ENCODE data around the gene STMN1.

STMN1 gene

DNA sequence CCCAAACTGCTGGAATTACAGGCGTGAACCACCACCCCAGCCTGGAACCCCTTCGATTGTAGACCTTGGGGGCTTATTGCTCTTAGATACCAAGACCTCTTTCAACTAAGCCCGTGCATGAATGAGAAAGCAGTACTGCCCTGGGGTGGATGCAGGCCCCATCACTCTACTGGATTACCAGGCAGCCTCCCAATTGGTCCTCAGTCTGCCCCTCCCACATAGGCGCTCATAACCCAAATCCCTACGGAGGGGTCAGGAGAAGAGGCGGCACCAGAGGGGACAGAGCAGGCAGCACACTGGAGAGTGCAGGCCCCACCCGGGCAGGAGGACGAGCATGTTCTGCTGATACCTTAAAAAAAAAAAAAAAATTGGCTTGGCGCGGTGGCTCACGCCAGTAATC, 12.4 kb upstream of the STMN1 start:
- DNase-seq: no peak

DNA sequence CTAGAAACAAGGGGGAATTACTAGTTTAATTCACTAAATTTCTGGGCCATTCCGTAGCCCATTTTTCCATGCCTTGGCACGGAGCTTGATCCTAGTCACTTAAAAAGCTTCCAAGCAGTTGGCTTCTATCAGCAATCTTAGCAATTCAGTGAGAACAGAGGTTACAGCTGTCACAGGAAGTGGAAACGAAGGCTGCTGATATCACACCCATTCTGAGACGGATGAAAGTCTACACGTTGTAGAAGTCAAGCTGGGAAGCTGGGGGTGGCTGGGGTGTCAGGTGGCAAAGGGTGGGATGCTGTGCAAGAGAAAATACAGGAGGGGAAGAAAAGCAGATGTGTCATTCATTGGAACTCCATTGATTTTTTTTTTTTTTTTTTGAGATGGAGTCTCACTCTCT, 11.8 kb upstream of the STMN1 start:
- no peak for DNase-seq

DNA sequence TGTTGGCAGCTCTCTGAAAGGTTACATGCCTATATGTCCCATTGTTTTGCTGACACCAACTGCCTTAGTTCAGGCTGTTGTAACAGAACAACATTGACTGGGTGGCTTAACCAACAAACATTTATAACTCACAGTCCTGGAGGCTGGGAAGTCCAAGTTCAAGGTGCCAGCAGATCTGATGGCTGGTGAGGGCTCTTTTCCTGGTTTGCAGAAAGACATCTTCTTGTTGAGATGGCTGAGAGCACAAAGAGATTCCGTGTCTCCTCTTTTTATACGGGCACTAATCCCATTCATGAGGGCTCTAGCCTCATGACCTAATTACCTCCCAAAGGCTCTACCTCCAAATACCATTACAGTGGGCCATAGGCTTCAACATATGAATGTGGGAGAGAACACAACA, 10.2 kb upstream of the STMN1 start:
- DNase-seq: no peak

DNA sequence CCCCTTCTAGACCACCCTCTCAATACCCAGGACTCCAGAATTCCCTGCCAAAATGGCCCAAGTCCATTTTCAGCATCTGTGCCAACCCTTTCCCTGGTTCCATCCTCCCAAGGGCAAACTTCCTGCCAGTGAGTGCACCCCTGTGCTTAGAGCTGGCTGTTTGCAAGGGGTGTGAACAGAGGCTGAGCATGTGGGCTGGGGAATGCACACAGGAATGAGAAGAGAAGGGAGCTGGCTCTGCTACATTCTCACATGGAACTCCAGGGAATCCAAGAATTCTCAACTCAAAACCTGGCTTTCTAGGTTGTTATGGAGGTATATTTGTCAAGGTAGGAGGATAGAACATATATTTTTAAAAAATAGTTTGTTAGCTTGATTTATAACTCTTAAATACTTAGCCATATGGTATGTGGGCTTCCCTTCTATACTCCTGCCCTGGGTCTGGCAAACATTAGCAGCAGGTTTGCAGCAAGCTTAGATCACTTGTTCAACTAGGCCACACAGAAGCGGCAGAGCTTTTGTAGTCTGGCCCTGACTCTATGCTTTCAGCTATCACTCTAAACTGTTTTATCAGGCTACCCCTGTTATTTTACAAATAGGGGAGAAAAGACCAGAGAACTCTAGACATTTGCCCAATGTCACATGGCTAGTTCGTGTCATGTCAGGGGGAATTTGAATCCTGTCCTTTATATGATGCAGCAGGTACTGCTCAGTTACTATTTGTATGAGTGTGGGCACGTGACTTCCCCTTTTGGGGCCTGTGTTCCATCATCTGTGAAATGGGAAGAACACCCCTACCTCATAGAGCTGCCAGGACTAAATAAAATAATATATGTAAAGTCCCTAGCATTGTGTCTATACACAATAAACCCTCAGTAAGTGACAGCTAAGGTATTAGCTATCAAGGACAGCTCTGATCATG, 8.1 kb upstream of the STMN1 start:
- DNase-seq: no peak

DNA sequence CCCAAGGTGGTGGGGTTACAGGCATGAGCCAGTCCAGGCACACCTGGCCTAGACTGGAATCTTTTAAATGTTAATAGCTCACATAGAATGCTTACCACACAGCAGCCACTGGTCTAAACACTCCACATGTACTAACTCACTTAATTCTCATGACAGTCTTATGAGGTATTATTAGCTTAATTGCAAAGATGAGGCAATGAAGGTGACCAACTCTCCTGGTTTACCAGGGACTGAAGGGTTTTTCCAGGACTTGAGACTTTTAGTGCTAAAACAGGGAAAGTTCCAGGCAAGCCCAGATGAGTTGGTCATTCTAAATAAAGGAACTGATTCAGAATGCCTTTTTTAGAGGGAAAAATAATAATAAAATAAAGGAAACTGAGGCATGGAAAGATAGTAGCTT, 7.0 kb upstream of the STMN1 start:
- no peak for DNase-seq

DNA sequence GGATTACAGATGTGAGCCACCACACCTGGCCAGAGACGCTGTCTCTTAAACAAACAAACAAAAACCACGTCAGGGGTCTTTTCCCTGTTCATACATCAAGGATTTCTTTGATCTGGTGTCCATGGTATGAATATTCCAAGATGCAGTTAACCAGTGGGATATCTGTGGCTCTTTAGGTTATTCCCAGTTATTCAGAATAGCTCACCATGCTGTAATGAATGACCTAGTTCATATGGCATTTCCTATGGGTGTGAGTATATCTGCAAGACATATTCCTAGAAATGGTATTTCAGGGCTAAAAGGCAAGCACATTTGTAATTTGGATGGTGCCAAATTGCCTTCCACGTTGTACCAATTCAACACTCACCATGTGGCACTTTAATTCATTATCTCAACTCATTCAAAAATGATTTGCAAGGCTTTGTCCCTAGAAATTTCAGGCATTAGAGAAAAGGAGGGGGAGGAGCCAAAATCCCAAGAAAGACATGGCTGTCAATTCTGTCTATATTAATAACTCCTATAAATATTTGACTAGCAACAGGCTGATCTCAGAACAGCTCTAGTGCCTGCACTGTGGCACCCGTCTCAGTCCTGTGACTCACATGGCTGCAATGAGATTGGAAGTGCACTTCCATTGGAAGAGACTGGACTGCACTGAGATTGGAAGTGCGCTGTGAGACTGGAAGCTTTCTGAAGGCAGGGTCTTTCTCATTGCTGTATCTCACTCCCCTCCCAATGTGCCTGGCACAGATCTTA, 6.0 kb upstream of the STMN1 start:
- DNase-seq: no peak

DNA sequence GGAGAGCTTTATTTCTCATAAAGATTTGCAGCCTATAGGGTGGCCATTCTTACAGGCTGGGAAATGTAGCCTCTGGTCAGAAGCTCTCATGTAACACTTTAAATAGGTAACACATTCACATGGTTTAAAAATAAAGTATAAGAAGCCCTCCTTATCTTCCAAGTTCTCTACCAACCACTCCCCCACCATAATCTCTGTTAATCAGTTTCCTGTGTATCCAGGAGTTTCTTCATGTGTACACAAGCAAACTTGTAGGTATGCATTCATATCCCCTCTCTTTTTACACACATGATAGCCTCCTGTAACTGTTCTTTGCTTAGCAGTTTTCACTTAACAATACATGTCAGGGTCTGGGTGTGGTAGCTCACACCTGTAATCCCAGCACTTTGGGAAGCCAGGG, 4.9 kb upstream of the STMN1 start:
- no peak for DNase-seq

DNA sequence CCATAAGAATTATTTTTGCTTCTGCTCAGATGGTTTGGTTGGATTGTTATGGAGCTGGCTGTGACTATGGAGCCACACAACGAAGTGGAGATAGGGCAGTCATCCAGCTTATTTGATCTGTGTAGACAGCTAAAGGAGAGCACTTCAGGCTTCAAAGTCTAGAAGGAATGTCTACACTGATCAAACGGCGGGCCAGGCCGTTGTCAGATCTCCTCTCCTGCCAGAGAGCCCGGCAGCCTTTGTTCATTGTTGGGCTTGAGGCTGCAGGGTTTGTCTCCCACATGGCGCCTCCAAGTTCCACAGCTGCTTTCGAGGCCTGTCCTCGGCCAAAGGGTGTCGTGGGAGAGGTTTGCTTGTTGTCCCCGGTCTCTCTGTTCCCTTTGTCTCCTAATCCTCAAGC, 2.8 kb upstream of the STMN1 start:
- DNase-seq: no peak

DNA sequence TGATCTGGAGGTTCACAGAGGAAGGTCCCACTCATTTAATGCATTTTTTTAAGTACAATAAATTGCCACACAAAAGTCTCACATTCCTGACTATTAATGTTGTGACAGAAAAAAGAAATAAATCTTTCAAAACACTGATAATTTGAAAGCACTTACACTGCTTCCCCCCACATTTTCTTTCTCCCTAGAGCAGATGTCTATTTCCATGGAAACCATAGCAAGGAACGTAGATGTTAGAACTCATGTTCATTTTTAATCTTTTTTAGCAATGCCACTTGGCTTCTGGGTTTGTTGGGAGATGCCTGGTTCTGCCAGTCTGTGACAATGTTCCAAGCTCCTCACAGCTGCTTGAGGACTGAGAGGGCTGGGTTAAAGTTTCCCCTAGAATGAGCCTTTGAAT, 1.9 kb upstream of the STMN1 start:
- no peak for DNase-seq

DNA sequence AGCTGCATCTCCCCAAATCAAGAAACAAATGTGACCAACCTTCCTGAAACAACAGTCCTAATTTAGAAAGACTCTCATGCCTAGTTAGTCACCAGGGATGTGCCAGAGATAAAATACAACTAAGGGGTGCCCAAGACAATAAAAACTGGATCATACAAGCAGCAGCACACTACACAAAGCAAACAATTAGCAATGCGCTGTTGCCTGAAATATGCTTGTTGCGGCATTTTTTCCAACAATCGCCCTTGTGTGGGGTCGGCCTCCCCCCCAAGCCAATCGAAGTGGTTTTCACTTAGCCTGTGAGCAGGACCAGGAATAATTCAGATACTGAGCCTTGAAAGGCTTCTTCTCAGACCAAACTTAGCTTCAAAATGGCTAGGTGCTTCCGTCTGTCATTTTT, 1.4 kb upstream of the STMN1 start:
- no peak for DNase-seq

DNA sequence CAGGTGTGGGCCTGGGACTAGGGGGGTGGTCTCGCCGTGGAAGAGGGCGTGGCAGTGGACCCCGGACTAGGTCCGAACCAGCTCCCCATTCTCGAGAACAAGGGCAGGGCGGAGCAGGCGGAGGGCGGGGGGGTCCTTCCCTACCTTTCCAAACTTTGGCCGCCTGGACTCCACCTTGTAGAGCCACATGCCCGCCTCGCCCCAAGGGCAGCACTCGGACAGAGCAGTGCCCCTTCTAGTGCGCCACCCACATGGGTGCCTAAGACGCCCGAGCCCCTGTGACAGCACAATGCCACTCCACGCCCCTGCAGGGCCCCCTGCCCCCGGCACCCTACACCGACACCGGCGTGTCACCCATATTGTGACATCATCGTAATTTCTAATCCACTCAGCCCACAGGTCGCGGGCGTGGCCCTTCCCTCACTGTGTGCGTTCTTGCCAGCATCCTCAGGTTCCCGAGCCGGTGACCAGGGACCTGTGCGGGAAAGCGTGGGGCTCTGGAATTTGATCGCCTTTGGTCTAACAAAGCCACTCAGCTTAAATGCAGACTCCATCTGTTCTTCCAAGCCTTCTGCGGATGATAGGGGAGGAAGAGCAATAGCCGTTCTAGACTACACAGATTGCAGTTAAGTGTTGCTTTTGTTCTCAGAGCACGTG, 553 bp upstream of the STMN1 start:
- no peak for DNase-seq

DNA sequence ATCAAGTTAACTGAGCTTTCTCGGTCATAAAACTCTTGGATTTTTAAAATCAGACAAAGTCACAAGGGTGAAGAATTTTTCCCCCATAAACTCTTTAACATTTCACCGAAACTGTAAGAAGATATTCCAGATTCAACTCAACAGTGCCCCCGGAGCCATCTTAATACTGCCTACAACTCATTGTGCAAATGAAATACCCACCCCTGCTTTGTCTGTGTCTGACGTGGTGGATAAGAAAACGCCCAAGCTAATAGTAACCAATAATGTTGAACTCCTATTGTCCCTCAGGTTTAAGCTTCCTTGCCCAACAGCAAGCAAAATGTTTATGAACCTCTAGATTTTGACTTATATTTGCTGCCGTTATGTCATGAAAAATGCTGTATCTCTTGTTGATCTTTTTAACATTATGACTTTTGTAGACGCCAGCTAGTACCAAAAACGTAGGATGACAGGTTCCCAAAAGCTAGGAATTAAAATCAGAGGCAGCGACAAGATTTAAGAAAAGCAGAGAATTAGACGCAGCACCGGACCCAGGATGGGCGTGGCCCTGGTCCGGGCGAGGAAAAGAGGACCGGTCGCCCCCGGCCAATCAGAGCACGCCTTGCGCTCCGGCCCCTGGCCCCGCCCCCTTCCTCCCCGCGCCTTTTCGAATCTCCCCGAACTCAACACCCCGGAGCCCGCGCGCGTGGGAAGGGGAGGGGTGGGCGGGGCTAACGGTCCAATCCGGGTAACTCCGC, 1.1 kb downstream of the STMN1 start:
- DNase-seq: peak; percentile 87 to 89

DNA sequence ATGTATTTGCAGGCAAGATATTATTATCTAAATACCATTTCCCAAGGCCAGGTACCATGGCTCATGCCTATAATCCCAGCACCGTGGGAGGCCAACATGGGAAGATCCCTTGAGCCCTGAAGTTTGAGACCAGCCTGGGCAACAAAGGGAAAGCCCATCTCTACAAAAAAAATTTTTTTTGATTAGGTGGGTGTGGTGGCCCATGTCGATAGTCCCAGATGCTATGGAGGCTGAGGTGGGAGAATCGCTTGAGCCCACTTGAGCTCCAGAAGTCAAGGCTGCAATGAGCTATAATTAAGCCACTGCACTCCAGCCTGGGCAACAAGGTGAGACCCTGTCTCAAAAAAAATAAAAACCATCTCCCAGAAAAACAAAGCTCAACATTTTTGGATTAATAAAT, 2.2 kb downstream of the STMN1 start:
- no peak for DNase-seq

DNA sequence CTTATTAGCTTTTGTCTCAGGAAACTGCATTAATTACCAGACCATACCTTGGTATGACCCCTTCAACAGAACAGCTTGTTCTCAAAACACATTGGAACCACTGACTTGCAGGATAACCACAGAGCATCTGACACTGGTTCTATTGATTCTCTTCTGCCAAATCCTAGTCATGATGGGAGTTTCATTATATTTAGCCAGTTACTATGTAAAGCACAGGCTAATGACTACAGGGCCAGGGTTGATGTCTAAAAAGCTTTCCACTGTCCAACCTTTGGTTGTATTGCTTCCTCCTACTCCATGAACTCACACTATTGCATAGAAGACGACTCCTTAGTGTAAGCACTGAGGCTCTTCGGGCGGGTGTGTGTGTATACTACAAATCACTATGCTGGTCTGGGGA, 3.8 kb downstream of the STMN1 start:
- DNase-seq: no peak

DNA sequence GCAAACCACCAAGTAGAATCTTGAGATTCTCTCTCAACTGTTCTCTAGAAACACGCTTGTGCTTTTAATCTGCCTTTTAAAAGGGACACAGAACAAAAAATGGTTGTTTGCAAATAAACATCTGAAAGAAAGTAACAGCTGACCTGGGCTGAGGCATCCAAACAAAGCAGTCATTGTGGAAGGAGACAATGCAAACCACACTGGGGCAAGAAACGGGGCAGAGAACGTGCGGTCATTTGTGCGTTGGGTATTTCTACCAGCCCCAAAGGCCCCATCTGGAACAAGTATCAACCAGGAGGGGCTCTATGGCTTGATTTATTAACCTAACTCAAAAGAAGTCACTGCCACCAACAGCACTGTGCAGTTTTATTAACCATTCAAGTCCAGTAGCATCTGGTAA, 6.0 kb downstream of the STMN1 start:
- DNase-seq: no peak

DNA sequence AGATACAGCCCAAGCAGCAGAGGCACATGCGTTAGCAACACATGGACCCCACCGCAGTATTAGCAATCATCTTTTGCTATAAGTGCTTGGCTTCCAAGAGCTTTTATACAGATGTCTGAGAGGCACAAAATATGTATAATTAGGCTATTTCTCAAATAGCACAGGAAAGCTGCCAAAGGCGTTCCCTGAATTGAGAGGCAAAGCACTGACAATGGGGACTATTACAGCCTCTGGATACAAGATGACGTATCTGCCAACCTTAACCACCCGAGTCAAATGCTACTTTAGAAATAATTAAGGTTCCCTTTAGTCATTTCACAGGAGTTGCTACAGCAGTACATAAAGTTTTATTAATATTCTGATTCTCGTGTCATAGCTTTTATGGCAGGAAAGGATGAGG, 6.4 kb downstream of the STMN1 start:
- DNase-seq: no peak

DNA sequence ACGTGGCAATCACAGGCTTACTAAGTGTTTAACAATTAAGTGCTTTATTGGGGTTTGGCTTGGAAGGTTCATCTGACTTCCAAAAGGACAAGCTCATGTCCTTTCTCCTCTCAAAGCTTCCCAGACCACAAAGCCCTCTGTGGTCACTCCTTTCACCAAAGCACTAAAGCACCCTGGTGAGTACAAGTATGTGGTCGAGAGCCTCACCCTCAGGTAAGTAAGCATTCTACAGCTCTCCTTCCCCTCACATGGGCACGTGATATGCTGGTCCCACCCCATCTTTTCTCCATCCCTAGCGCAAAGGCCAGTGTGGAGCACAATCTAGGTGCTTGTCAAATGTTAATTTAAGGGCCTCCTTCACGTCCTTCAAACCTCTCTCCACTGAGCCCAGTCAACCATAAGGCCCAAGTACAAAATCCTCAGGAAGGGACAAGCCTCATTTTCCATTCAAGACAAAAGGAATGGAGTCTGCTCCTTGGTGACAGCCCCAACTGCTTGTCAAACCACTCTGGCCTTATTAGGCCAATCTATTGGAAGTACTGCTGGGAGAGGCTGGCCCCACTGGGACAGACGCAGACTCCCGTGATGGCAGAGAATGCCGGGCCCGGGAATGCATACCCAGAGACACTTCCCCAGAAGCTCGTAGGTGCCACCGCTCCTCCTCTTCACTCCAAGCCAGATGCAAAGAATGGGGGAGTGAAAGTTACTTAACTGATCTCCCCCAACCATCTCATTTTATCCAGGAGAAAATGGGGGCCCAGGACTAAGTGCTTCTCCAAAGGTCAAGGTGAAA, 7.8 kb downstream of the STMN1 start:
- DNase-seq: no peak

DNA sequence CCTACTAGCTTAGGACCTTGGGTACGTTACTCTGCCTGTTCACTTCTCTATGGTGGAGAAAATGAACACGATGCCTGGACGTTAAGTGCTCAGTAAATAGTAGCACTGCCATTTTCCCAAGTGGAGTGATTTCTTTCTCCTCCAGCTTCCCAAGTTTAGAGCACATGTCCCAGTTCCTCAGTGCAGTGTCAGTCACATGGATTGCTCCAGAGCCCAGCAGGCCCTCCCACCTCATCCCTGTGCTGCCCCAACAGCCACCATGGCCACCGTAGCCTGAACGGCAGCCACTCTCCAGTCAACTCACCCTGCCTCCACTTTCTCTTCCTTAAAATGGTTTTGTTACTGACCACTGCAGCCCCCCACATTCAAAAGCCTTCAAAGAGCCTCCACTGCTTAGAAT, 8.5 kb downstream of the STMN1 start:
- DNase-seq: no peak

DNA sequence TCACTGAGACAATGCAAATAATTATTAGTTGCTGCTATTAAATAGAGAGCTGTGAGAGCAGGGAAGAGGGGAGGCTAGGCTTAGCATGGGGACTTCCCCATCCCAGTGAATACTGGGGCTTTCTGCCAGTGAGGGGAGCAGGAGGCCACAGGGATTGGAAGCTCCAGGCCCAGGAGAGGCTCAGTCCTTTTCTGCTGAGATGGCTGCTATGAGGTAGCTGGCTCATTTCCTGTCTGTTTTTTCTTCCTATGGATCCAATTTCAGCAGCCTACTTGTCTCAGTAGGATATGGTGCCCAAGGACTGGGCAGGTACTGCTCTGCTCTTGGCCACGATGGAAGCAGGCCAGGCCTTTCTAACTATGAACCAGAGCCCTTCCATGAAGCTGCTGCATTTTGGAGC, 10.0 kb downstream of the STMN1 start:
- peak; percentile 19 to 29 for DNase-seq

DNA sequence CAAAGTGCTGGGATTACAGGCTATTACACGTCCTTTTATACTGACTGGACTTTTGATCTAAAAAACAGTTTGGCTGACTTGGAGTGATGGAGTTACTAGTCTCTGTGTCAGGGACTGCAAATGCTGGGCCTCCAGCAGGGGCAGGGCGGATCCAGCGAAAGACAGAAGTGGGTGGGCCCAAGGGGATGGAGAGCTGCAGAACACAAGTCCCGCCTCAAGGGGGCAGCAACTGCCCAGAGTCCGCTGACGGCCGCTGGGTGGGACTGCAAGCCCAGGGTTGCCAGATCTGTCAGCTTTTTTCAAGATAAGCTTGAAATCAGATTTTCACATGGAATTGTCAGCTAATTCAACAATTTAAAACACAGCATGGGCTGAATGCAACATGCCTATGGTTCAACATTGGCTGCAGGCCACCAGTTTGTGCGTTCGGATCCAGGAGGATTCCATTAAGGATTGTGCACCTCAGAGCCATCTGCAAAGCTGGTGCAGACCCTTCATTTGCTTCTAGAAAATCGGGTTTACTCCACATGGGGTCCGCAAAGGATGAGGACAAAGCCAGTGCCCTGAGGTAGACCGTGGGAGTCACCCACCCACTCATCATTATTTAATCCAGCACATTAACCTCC, 10.7 kb downstream of the STMN1 start:
- peak; percentile 87 to 95 for DNase-seq

DNA sequence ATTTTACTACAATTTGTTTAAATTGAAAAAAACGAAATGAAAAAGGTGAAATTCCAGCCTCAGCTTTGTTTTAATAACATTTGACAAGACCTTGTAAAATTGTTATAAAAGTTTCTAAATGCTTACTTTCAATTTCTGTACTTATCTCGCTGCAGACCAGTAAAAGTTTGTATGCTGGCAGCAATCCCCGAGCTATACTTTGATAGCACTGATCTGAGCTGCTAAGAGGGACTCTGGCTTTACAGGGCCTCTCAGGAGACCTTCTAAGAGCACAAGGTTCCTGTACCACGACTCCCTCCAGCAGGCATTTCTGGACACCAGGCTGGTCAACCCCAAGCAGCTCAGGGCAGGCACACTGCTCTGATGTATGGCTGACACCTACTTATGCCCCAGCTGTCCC, 13.1 kb downstream of the STMN1 start:
- no peak for DNase-seq

DNA sequence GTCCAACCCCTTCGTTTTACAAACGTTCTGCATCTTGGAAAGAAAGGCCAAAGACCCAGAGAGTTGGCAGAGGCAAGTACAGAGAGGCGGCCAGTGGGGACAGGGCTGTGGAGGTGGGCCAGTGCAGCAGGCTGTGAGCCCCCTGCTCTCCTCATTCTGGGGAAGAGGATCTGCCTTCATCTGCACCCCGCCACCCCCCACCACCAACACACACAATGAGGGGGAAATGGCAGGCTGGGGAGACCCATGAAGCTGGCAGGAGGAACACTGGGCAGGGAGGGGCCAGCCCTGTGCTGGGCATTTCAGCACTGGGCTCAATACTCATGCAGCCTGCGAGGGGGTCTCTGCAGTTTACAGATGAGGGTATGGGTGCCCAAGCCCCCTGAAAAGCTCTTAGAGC, 14.6 kb downstream of the STMN1 start:
- no peak for DNase-seq

Measured in Kasumi-1 (cell line).